ENCODE data around the gene HOXA10.

Gene HOXA10

GRCh38 chr7:27189997-27190748 lies 16.1 kb upstream of the HOXA10 start:
- DNase-seq, result peak; percentile 3

- peak; percentile 12 for DNase-seq
Measured at GRCh38 chr7:27189295-27189996, 15.3 kb upstream of the HOXA10 start.

DNA sequence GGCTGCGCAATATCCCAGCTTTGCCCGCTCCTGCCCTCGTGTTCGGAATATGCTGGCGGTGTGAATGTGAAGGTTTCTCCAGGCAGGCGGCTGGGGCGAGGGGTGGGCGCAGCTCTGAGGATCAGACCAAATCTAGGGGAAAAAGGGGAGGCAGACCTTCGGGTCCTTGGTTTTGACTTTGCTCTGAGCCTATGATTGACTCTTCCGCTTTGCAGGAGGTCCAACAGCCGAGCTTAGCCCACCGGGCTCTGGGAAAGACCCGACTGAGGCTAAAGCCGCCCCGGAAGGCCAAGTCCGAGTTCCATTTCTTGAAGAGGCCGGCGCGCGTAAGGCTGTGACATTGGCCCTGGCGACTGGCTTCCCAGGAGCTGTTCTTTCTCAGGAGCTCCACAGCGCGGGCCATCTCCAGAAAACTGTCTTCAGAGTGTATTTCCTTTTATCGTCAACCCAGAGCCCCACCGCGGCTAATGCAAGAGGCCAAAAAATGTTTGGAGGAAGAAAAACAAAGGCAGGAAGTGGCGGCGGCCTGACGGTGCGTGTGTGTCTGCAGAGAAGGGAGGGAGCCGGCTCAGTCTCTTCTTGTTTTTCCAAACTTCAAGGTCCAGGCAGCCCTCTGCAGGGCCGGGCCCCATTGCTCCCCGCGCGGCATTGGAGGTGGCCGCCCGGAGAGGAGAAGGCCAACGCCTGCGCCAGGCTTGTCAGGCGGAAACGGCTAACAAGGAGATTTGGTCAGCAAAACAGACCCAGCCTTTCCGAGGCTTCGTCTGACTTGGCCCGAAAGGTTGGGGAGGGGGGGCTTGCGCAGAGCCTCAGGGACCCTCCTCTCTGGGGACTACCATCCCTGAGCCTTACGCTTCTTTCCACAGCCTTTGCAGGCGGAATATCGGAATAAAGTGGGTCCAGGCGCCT lies 14.5 kb upstream of the HOXA10 start:
- DNase-seq, result peak; percentile 25

GRCh38 chr7:27187475-27188385 lies 13.6 kb upstream of the HOXA10 start:
- peak; percentile 11 for DNase-seq

DNA sequence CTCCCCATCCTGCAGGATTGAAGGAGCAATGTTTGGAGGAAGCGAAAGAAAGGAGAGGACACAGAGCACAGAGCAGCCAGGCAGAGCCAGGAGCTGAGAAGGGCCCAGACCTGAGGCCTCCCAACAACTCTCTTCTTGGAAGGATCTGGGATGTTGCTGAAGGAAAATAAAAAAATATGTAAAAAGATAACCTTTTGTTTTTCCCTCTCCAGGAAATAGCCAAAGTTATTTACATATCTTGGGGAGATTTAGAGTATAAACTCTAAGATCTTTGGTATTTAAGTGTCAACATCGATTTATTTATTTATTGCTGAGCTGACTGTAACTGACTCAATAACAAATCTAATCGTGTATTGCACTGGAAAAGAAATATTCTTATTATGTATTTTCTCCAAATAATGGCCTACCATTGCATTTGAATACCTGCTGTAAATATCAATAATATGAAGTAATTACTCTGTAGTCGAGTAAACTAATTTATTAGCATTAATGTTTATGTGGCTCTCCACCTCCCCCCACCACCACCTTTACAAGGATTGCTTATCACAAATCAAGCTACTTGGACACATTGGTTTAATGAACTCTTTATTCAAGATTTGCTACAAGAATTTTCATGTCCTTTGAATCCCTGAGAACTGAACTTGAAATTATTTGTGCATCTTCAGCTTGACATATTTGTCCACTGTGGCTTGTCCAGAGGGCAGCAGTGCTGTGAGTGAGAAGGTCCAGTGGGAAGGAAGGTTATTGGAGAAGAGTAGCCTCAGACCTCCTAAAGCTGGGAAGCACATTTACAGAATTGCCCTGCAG lies 12.8 kb upstream of the HOXA10 start:
- DNase-seq, result no peak

GRCh38 chr7:27185854-27186667 lies 11.9 kb upstream of the HOXA10 start:
- peak; percentile 14 for DNase-seq

GRCh38 chr7:27185013-27185853 lies 11.1 kb upstream of the HOXA10 start, which contains the start of gene HOXA11:
TSS of gene HOXA11 (minus strand) at chr7:27185232. CDS start at chr7:27185144, 88 bp downstream.
- DNase-seq, result peak; percentile 11

GRCh38 chr7:27184337-27185012 lies 10.4 kb upstream of the HOXA10 start:
- peak; percentile 18 for DNase-seq

DNA sequence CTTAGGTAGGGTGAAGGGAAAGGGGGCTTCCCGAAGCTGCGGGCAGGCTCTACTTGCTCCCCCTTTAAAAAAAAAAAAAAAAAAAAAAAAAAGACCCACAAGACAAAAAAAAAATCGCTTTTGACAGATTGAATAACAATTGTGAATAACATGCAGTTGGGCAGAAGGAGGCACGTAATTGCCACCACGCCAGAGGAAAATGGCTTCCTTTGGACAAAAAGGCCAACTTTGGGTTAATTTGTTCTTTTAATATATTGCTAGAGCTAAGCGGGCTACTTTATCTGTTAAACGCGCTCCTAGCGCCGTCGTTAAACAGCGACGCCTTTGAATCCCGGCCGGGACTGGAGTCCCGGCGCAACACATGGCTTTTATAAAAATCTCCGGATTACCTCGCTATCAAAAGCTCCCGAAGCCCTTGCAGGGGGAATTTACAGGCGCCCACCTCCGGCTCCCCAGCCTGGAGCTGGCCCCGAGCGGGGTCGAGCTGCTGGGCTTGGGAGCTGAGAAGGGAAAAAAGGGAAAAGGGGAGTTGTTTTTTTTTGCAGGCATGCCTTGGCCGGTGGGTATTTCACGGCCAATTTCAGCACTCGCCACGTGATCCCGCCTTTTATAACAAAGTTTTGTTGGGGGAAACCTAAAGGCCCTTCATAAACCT lies 9.7 kb upstream of the HOXA10 start:
- DNase-seq, result peak; percentile 9

DNA sequence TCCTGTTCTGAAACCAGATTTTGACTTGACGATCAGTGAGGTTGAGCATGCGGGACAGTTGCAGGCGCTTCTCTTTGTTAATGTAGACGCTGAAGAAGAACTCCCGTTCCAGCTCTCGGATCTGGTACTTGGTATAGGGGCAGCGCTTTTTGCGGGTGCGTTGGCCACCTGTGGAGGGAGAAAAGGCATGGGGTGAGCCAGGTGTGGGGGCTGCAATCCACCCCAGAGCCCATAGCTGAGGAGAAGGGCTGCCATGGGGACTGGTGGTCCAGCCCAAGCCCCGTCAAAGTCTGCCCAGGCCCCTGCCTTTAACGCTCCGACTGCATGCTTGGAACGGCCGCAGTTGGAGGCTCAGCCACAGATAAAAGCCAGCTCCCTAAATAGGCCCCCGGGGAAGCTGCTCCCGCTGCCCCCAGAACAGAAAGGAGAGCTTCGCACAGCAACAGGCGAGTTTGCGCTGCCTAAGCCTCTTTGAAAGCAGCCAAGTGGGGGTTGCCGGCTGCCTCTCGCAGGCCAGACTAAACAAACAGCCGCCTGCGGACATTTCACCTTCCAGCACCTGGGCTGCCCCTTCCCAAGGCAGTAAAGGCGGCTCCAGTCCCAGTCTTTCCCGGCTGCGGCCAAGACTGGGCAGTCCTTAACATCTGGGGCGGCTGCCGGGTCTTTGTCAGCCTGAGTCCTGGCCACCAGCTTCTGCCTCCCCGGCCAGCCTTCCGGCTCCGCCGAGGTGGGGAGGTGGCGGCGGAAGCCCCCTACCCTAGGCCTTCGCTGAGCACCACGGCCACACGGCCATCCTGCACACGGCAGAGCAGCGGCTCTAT lies 9.0 kb upstream of the HOXA10 start:
- DNase-seq, result peak; percentile 9

DNA sequence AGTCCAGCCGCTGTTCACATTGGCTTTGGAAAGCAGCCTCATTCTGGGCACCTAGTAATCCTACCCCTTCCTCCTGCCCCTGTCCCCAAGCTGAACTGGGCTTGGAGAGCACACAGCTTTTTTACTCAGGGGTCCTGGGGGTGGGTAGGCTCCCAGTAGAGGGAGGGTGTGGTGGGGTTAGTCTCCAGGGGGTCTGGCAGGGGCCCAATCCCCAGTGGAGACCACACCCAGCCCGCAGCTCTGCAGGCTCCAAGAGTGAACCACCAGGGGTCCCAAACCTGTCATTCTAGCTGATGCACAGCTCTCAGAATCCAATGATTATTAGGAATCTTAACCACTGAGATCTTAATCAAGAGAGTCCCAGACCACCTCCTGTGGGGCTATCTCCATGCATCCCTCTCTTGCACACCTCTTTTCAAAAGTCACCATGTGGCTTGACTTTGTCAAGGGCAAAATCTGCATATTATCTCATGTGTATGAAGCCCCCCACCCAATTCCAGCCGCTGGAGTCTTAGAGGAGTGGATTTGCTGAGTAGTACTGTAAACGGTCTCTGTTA lies 8.2 kb upstream of the HOXA10 start:
- DNase-seq, result peak; percentile 0

DNA sequence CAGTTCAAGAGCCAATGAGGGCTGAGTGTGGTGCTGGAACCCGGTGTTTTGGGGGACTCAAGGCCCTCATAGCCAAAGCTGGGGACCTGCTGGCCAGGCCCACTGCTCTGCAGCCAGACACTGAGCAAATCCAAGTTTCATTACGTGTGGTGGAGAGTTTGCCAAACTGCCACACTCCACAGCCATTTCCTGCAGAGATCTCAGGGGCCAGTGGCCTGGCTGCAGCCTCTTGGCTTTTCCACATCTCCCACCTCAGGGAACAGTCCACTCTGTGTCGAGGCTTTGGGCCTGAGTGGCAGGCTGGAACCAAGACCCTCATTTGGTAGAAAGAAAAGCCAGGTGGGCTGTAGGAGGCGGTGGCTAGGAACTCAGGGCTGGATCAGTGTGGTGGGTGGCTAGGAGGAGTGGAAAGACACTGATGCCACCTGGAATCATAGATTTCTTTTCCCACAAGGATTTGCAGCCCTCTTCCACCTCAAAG lies 7.7 kb upstream of the HOXA10 start:
- peak; percentile 0 for DNase-seq

DNA sequence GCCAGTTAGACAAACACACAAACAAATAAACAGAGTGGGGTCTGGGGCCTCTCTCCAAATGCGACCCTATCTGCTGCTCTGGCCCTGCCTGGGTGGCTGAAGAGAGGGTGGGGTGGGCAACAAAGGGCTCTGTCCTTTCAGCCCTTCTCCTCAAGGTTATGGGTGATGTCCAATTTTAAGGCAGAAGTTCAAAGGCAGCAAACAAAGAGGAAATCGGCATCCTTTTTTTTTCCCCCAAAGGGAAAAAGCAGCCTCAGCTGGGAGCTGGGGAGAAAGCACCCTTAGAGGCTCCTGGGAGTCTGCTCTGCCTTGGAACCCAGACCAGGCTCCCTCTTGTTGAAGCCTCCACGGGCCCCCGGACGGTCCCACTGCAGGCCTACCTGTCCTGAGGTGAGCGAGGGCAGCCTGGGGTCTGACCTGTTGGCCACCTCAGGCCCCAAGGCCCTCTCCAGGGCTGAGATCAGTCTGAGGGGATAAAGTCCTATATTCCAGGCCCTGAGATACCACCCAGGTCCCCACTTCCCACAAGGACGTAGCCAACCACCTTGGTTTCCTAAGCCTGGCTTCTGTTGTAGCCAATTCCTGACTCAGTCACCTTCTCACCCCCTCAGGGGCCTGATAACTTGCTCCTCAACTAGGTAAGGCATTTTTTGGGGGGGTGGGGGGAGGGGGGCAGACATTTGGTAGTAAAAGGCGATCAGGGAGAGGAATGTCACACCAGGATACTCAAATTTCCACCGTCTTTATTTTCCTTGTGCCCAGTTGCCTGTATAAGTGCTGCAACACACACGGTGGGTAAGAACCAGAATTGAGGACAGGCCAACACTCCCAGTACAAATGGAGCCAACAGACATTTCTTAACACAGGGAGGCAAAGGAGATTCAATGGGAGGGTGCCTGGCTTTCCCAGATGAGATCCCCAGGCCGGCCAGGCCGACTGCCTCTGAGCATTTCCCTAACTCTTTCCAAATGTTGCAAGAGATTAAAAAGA lies 6.6 kb upstream of the HOXA10 start:
- DNase-seq, result peak; percentile 7

GRCh38 chr7:27179503-27180430 lies 5.6 kb upstream of the HOXA10 start:
- peak; percentile 68 for DNase-seq
